GM10248 (cell line): ENCODE measurements around the gene DAGLA.

ENCODE experiments used
- CTCF ChIA-PET: fragments of 300-600 bp; sonication (Branson Sonifier 250); formaldehyde crosslinking; extraction: SDS; loops from one replicate; lab custom pipeline; 2021; ENCODE audit warnings: antibody characterized with exemption; lab: Yijun Ruan, JAX
- POLR2A ChIA-PET: fragments of 350-650 bp; sonication (Branson Sonifier 250); formaldehyde crosslinking; extraction: SDS; loops from one replicate; lab custom pipeline; 2020; ENCODE audit warnings: antibody characterized with exemption; lab: Yijun Ruan, JAX
- DNase-seq: peaks from one replicate; pipeline ENCODE4 v3.0.0; 2012; ENCODE audit errors: extremely low spot score
- CTCF ChIP-seq: IDR thresholded peaks from 2 replicates; pipeline ENCODE4 v1.5.1; 2012; ENCODE audit warnings: mild to moderate bottlenecking, low read depth; ENCODE audit errors: extremely low read depth, missing control alignments, control extremely low read depth

Gene DAGLA

GRCh38 chr11:61780581-61781162 is 100.5 kb downstream of the DAGLA start:
- CTCF ChIA-PET, result interaction anchor here (1.0 to 5.1 kb wide), 7 partner anchors 9 to 301 kb away, joined by 3 to 31 read pairs (median 4); no protein-coding TSS in a partner anchor
- POLR2A ChIA-PET, result interaction anchor here (0.5 to 0.7 kb wide), 2 partner anchors 12 to 21 kb away, joined by 4 to 5 read pairs; partner anchors contain the start of gene FEN1
- no peak for DNase-seq
- TF ChIP-seq CTCF, result no peak

- CTCF ChIA-PET, result interaction anchor here (1.0 to 5.1 kb wide), 7 partner anchors 8 to 300 kb away, joined by 3 to 31 read pairs (median 9); no protein-coding TSS in a partner anchor
- no peak for TF ChIP-seq CTCF
- DNase-seq, result no peak
- POLR2A ChIA-PET, result no interaction called here
These were observed 101.4 kb downstream of the DAGLA start for GRCh38 chr11:61781585-61781984.

GRCh38 chr11:61782299-61782698 is 102.1 kb downstream of the DAGLA start:
- no peak for DNase-seq
- no peak for TF ChIP-seq CTCF
- CTCF ChIA-PET, result interaction anchor here (0.9 to 5.1 kb wide), 6 partner anchors 8 to 265 kb away, joined by 3 to 31 read pairs (median 6); no protein-coding TSS in a partner anchor
- POLR2A ChIA-PET, result interaction anchor here (0.7 kb wide), 1 partner anchor 10 kb away, joined by 4 read pairs; no protein-coding TSS in a partner anchor

GRCh38 chr11:61782841-61783240 is 102.7 kb downstream of the DAGLA start:
- TF ChIP-seq CTCF, result no peak
- CTCF ChIA-PET, result interaction anchor here (0.9 to 5.1 kb wide), 6 partner anchors 7 to 266 kb away, joined by 3 to 31 read pairs (median 6); no protein-coding TSS in a partner anchor
- POLR2A ChIA-PET, result no interaction called here
- DNase-seq, result no peak

GRCh38 chr11:61783717-61784505 is 103.7 kb downstream of the DAGLA start:
- CTCF ChIA-PET, result interaction anchor here (1.0 to 2.0 kb wide), 6 partner anchors 8 to 324 kb away, joined by 3 to 8 read pairs (median 4); partner anchors contain the start of genes FEN1 and TMEM258
- POLR2A ChIA-PET, result no interaction called here
- TF ChIP-seq CTCF, result no peak
- no peak for DNase-seq

- no peak for DNase-seq
- ChIA-PET POLR2A (no interaction called here), CTCF (interaction anchor here (1.0 to 2.0 kb wide), 6 partner anchors 8 to 324 kb away, joined by 3 to 8 read pairs (median 4); partner anchors contain the start of genes FEN1 and TMEM258)
- TF ChIP-seq CTCF, result no peak
These were observed 104.3 kb downstream of the DAGLA start for GRCh38 chr11:61784506-61784805.
